CD4-positive, alpha-beta T cell treated with Interleukin-6 for 4 hours (primary cell): ENCODE measurements around the gene RFTN1.
"Not testable (repeated sequence)": the region's sequence is repeated elsewhere in the genome, so short reads cannot be mapped to it uniquely, and the experiment has no call there.

Source experiments
- DNase-seq: peaks from one replicate; pipeline ENCODE4 v3.0.0-alpha.2; 2020; ENCODE audit warnings: mixed read lengths

The RFTN1 gene

GRCh38 chr3:16506451-16506850 lies 7.0 kb downstream of the RFTN1 start:
- DNase-seq: no peak

- DNase-seq: no peak
These were observed 8.8 kb downstream of the RFTN1 start for GRCh38 chr3:16504692-16505091.

GRCh38 chr3:16504242-16504641 lies 9.3 kb downstream of the RFTN1 start:
- no peak for DNase-seq

GRCh38 chr3:16503191-16503776 lies 10.2 kb downstream of the RFTN1 start:
- DNase-seq: no peak

GRCh38 chr3:16502347-16502908 lies 11.1 kb downstream of the RFTN1 start:
- no peak for DNase-seq

- DNase-seq: no peak
These were observed 12.1 kb downstream of the RFTN1 start for GRCh38 chr3:16501376-16501775.

GRCh38 chr3:16500911-16501310 lies 12.6 kb downstream of the RFTN1 start:
- DNase-seq: no peak

- DNase-seq: no peak
These were observed 13.4 kb downstream of the RFTN1 start for GRCh38 chr3:16500093-16500492.

- DNase-seq: no peak
These were observed 14.1 kb downstream of the RFTN1 start for GRCh38 chr3:16499351-16499750.

- no peak for DNase-seq
These were observed 15.2 kb downstream of the RFTN1 start for GRCh38 chr3:16498130-16498890.

- DNase-seq: peak; percentile 25
These were observed 16.9 kb downstream of the RFTN1 start for GRCh38 chr3:16496408-16497222.

GRCh38 chr3:16496008-16496407 lies 17.5 kb downstream of the RFTN1 start:
- DNase-seq: peak; percentile 15

GRCh38 chr3:16494814-16495431 lies 18.6 kb downstream of the RFTN1 start:
- no peak for DNase-seq

GRCh38 chr3:16494094-16494493 lies 19.4 kb downstream of the RFTN1 start:
- no peak for DNase-seq

- DNase-seq: no peak
These were observed 23.4 kb downstream of the RFTN1 start for GRCh38 chr3:16490062-16490619.

GRCh38 chr3:16489326-16490061 lies 24.0 kb downstream of the RFTN1 start:
- DNase-seq: not testable (repeated sequence)

GRCh38 chr3:16488637-16489036 lies 24.9 kb downstream of the RFTN1 start:
- DNase-seq: no peak

GRCh38 chr3:16487511-16488175 lies 25.9 kb downstream of the RFTN1 start:
- DNase-seq: no peak

- no peak for DNase-seq
These were observed 26.5 kb downstream of the RFTN1 start for GRCh38 chr3:16486951-16487480.

GRCh38 chr3:16486201-16486600 lies 27.3 kb downstream of the RFTN1 start:
- DNase-seq: no peak

GRCh38 chr3:16485395-16485992 lies 28.0 kb downstream of the RFTN1 start:
- DNase-seq: no peak
